KG1 (cell line): ENCODE data around the gene KBTBD7.
"Not testable (repeated sequence)": the region's sequence is repeated elsewhere in the genome, so short reads cannot be mapped to it uniquely, and the experiment has no call there.

Experiments
- DNase-seq: peaks from one replicate; lab custom pipeline; 2025; lab: John Stamatoyannopoulos, UW

KBTBD7 gene

GRCh38 chr13:41196011-41196410 lies 1.6 kb upstream of the KBTBD7 start:
- no peak for DNase-seq

GRCh38 chr13:41193469-41193868 lies 900 bp downstream of the KBTBD7 start:
- no peak for DNase-seq

GRCh38 chr13:41188584-41188983 lies 5.8 kb downstream of the KBTBD7 start:
- no peak for DNase-seq

- DNase-seq, result no peak
These were observed 7.9 kb downstream of the KBTBD7 start for GRCh38 chr13:41186481-41186880.

- no peak for DNase-seq
These were observed 12.1 kb downstream of the KBTBD7 start for GRCh38 chr13:41182231-41182630.

GRCh38 chr13:41179593-41180250 lies 14.6 kb downstream of the KBTBD7 start:
- DNase-seq, result no peak

GRCh38 chr13:41178040-41178439 lies 16.3 kb downstream of the KBTBD7 start:
- DNase-seq, result no peak

GRCh38 chr13:41177616-41178015 lies 16.8 kb downstream of the KBTBD7 start:
- no peak for DNase-seq

GRCh38 chr13:41175576-41175975 lies 18.8 kb downstream of the KBTBD7 start:
- DNase-seq, result not testable (repeated sequence)

GRCh38 chr13:41162151-41162550 lies 32.2 kb downstream of the KBTBD7 start:
- no peak for DNase-seq

GRCh38 chr13:41159174-41159573 lies 35.2 kb downstream of the KBTBD7 start:
- no peak for DNase-seq

GRCh38 chr13:41157048-41157717 lies 37.2 kb downstream of the KBTBD7 start:
- no peak for DNase-seq

- DNase-seq, result no peak
These were observed 37.7 kb downstream of the KBTBD7 start for GRCh38 chr13:41156620-41157019.

- DNase-seq, result no peak
These were observed 40.3 kb downstream of the KBTBD7 start for GRCh38 chr13:41154042-41154441.

- no peak for DNase-seq
These were observed 42.4 kb downstream of the KBTBD7 start for GRCh38 chr13:41152005-41152404.

- DNase-seq, result no peak
These were observed 44.3 kb downstream of the KBTBD7 start for GRCh38 chr13:41150058-41150457.

- no peak for DNase-seq
These were observed 45.7 kb downstream of the KBTBD7 start for GRCh38 chr13:41148419-41149283.

GRCh38 chr13:41145136-41145908 lies 49.0 kb downstream of the KBTBD7 start:
- no peak for DNase-seq

GRCh38 chr13:41144576-41144975 lies 49.8 kb downstream of the KBTBD7 start:
- no peak for DNase-seq
